ENCODE measurements around the gene SLC39A8.

- TF ChIP-seq CTCF (IDR thresholded peaks at IDR 0.05; ENCODE audit: insufficient read depth, low read length) = no peak
- TF ChIP-seq POLR2AphosphoS5 (IDR thresholded peaks at IDR 0.05; ENCODE audit: low read depth) = no peak
- TF ChIP-seq REST (IDR thresholded peaks at IDR 0.05; ENCODE audit: insufficient replicate concordance, low read depth) = no peak
- no peak for TF ChIP-seq GABPA (IDR thresholded peaks at IDR 0.05; ENCODE audit: low read depth)
- TF ChIP-seq SPI1 (IDR thresholded peaks at IDR 0.05; ENCODE audit: borderline replicate concordance, low read depth) = no peak
Observed at GRCh38 chr4:102305666-102306065, 39.6 kb downstream of the SLC39A8 start.

Data from HL-60 (cell line).